NOMO-1 treated with dmso at 0.1 percent for 144 hours (cell line): ENCODE results near the gene ALKBH6.

ENCODE experiments used
- DNase-seq: peaks from one replicate; lab custom pipeline; 2025; ENCODE audit not compliant: unreplicated experiment; lab: John Stamatoyannopoulos, UW

The ALKBH6 gene

GRCh38 chr19:35960432-35960972 is 53.5 kb downstream of the ALKBH6 start:
- no peak for DNase-seq

GRCh38 chr19:35959968-35960320 is 54.1 kb downstream of the ALKBH6 start:
- no peak for DNase-seq
